ENCODE data around the gene SMIM31.

DNA sequence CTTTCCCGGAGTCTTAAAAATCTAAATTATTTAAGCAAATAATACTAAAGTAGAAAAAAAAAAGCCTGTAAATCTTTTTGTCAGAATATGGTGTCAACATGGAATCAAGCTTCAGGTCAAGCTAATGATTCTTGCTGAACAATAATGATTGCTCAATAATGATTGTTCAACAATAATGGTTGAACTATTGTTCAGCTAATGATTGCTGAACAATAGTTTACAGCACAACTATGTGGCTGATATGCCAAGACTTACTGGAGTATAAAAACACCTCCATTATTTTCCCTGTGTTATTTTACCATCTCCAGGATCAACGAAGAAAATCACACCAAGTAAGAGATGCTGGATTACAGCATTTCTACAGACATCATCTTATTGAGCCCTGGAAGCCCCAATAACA lies 35.1 kb upstream of the SMIM31 start:
- TF ChIP-seq EP300 (IDR thresholded peaks at IDR 0.05) (no peak), POLR2AphosphoS5 (IDR thresholded peaks at IDR 0.05) (no peak), POLR2A (IDR thresholded peaks at IDR 0.05) (no peak)
- TF ChIP-seq, protein P1, sequence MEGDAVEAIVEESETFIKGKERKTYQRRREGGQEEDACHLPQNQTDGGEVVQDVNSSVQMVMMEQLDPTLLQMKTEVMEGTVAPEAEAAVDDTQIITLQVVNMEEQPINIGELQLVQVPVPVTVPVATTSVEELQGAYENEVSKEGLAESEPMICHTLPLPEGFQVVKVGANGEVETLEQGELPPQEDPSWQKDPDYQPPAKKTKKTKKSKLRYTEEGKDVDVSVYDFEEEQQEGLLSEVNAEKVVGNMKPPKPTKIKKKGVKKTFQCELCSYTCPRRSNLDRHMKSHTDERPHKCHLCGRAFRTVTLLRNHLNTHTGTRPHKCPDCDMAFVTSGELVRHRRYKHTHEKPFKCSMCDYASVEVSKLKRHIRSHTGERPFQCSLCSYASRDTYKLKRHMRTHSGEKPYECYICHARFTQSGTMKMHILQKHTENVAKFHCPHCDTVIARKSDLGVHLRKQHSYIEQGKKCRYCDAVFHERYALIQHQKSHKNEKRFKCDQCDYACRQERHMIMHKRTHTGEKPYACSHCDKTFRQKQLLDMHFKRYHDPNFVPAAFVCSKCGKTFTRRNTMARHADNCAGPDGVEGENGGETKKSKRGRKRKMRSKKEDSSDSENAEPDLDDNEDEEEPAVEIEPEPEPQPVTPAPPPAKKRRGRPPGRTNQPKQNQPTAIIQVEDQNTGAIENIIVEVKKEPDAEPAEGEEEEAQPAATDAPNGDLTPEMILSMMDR (IDR thresholded peaks at IDR 0.05), result no peak
